GM18951 (cell line): ENCODE results near the gene TPRN.

Source experiments
- POLR2A ChIP-seq: IDR thresholded peaks from 4 replicates; pipeline ENCODE4 v1.6.1; 2011; ENCODE audit warnings: mild to moderate bottlenecking; ENCODE audit not compliant: insufficient read length, insufficient read depth; ENCODE audit errors: extremely low read depth
- in situ Hi-C: fragments of 300-500 bp; cut with MboI; formaldehyde crosslinking; loops from one replicate; pipeline ENCODE4 v1.12.0; 2022; ENCODE audit warnings: low sequenced_read_pairs, mixed read lengths, inconsistent platforms; ENCODE audit not compliant: unreplicated experiment

Gene TPRN

GRCh38 chr9:137180491-137180890 is 20.1 kb downstream of the TPRN start:
- no peak for TF ChIP-seq POLR2A
- in situ Hi-C loops, result no loop called here

GRCh38 chr9:137179761-137180160 is 20.8 kb downstream of the TPRN start:
- no peak for TF ChIP-seq POLR2A
- in situ Hi-C loops, result no loop called here

- no peak for TF ChIP-seq POLR2A
- in situ Hi-C loops, result no loop called here
Observed at GRCh38 chr9:137178939-137179630, 21.5 kb downstream of the TPRN start.

- in situ Hi-C loops, result no loop called here
Observed at GRCh38 chr9:137178201-137178938, 22.2 kb downstream of the TPRN start.

GRCh38 chr9:137176302-137177182 is 24.0 kb downstream of the TPRN start:
- in situ Hi-C loops, result no loop called here
- TF ChIP-seq POLR2A, result peak; percentile 8

More at GRCh38 chr9:137178201-137178938, 22.2 kb downstream of the TPRN start:
- TF ChIP-seq POLR2A, result no peak

- in situ Hi-C loops, result no loop called here
- peak; percentile 2 for TF ChIP-seq POLR2A
Observed at GRCh38 chr9:137175345-137175961, 25.1 kb downstream of the TPRN start.

GRCh38 chr9:137174722-137175293 is 25.7 kb downstream of the TPRN start:
- TF ChIP-seq POLR2A, result no peak
- in situ Hi-C loops, result no loop called here

GRCh38 chr9:137173796-137174664 is 26.5 kb downstream of the TPRN start:
- no peak for TF ChIP-seq POLR2A
- in situ Hi-C loops, result no loop called here

- in situ Hi-C loops, result no loop called here
- TF ChIP-seq POLR2A, result no peak
Observed at GRCh38 chr9:137172901-137173795, 27.4 kb downstream of the TPRN start.

GRCh38 chr9:137171149-137171900 is 29.2 kb downstream of the TPRN start:
- in situ Hi-C loops, result no loop called here
- TF ChIP-seq POLR2A, result no peak
